AG10803 (cell line): ENCODE measurements around the gene DTD1.

Experiments used
- DNase-seq: peaks from one replicate; pipeline ENCODE4 v3.0.0; 2010; ENCODE audit warnings: low read depth
- H3K4me3 ChIP-seq: 2 replicates; pipeline ENCODE4 v1.5.1; 2011; ENCODE audit warnings: mild to moderate bottlenecking, low read length, control low read depth
- CTCF ChIP-seq: conservative IDR thresholded peaks from 2 replicates; pipeline ENCODE4 v1.5.1; 2011; ENCODE audit warnings: mild to moderate bottlenecking, low read length, control low read depth, inconsistent platforms

Gene DTD1

GRCh38 chr20:18625907-18626655, 38.2 kb downstream of the DTD1 start:
- H3K4me3 ChIP-seq: no peak overlapping the region

GRCh38 chr20:18628330-18628920, 40.6 kb downstream of the DTD1 start:
- no peak overlapping the region for H3K4me3 ChIP-seq
- peak; percentile 50 for TF ChIP-seq CTCF
- no peak for DNase-seq

More at GRCh38 chr20:18625907-18626655, 38.2 kb downstream of the DTD1 start:
- no peak for DNase-seq
- TF ChIP-seq CTCF: no peak

GRCh38 chr20:18632196-18632789, 44.4 kb downstream of the DTD1 start:
- peak; percentile 57 for DNase-seq
- no peak overlapping the region for H3K4me3 ChIP-seq
- peak; percentile 99 for TF ChIP-seq CTCF

GRCh38 chr20:18633411-18633810, 45.6 kb downstream of the DTD1 start:
- no peak for DNase-seq
- no peak overlapping the region for H3K4me3 ChIP-seq
- TF ChIP-seq CTCF: no peak

- no peak for DNase-seq
- no peak overlapping the region for H3K4me3 ChIP-seq
- no peak for TF ChIP-seq CTCF
Observed at GRCh38 chr20:18634501-18634900, 46.6 kb downstream of the DTD1 start.

- no peak for DNase-seq
- no peak overlapping the region for H3K4me3 ChIP-seq
- no peak for TF ChIP-seq CTCF
Observed at GRCh38 chr20:18635380-18635779, 47.5 kb downstream of the DTD1 start.

- no peak for TF ChIP-seq CTCF
- DNase-seq: peak; percentile 52
- H3K4me3 ChIP-seq: no peak overlapping the region
Observed at GRCh38 chr20:18637224-18637623, 49.4 kb downstream of the DTD1 start.
